Neutrophil (primary cell): ENCODE data around the gene MISP.
"Not testable (repeated sequence)": the region's sequence is repeated elsewhere in the genome, so short reads cannot be mapped to it uniquely, and the experiment has no call there.

Source experiments
- H3K27ac ChIP-seq: fragments of 200-600 bp; sonication (generic); 2 replicates; pipeline ENCODE4 v1.5.1; 2016; ENCODE audit warnings: mild to moderate bottlenecking, moderate library complexity
- H3K27me3 ChIP-seq: fragments of 200-600 bp; sonication (generic); 2 replicates; pipeline ENCODE4 v1.6.0; 2016; ENCODE audit warnings: mild to moderate bottlenecking
- H3K36me3 ChIP-seq: fragments of 200-600 bp; sonication (generic); 2 replicates; pipeline ENCODE4 v1.5.1; 2017
- H3K4me1 ChIP-seq, 2 experiments: fragments of 200-600 bp in 1 of 2; sonication (generic) in 1 of 2; 1 replicate in 1 of 2; 2 replicates in 1 of 2; pipeline versions ENCODE4 v1.5.1 to v1.6.1; 2013 to 2016; ENCODE audit warnings: low read depth in 1 of 2, low read length in 1 of 2, mild to moderate bottlenecking in 1 of 2, moderate library complexity in 1 of 2; ENCODE audit not compliant: control insufficient read depth in 1 of 2, insufficient read depth in 1 of 2
- H3K4me3 ChIP-seq, 2 experiments: fragments of 200-600 bp in 1 of 2; sonication (generic) in 1 of 2; 1 replicate in 1 of 2; 2 replicates in 1 of 2; pipeline ENCODE4 v1.5.1; 2013 to 2016; ENCODE audit warnings: low read depth in 1 of 2, low read length in 1 of 2, mild to moderate bottlenecking in 1 of 2, moderate library complexity in 1 of 2
- H3K9me3 ChIP-seq: fragments of 200-600 bp; sonication (generic); 2 replicates; pipeline ENCODE4 v1.5.1; 2016
- TF ChIP-seq, protein P1 (sequence below): fragments of 200-600 bp; sonication (generic); IDR thresholded peaks from 2 replicates; pipeline ENCODE4 v1.5.1; 2016; ENCODE audit warnings: antibody characterized with exemption

The MISP gene

DNA sequence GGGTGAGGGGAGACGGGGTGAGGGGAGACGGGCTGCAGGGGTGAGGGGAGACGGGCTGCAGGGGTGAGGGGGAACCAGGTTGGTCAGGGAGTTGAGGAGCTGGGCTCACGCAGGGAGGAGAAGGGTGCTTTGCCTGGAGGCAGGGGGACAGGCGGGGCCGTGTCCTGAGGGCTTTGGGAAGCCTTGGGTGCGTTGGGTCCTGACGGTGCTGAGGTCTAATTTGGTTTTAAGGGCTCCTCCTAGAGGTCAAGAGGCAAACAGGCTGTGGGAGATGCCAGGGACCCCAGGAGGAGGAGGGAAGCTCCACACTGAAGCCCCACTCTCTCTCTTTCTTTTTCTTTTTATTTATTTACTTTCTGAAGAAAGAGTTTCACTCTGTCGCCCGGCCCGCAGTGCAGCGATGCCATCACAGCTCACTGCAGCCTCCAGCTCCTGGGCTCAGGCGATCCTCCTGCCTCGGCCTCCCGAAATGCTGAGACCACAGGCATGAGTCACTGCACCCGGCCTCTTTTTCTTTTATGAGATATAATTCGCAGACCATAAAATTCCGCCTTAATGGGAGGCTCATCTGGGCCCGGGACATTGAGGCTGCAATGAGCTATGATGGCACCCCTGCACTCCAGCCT lies 9.3 kb upstream of the MISP start:
- Histone ChIP-seq H3K36me3 (no peaks in the 10 kb centered on the region), H3K27ac (no peak overlapping the region), H3K9me3 (no peaks in the 10 kb centered on the region), H3K4me1 (no peaks in the 10 kb centered on the region), H3K27me3 (no peaks in the 10 kb centered on the region), H3K4me3 (no peak overlapping the region)
- TF ChIP-seq, protein P1, sequence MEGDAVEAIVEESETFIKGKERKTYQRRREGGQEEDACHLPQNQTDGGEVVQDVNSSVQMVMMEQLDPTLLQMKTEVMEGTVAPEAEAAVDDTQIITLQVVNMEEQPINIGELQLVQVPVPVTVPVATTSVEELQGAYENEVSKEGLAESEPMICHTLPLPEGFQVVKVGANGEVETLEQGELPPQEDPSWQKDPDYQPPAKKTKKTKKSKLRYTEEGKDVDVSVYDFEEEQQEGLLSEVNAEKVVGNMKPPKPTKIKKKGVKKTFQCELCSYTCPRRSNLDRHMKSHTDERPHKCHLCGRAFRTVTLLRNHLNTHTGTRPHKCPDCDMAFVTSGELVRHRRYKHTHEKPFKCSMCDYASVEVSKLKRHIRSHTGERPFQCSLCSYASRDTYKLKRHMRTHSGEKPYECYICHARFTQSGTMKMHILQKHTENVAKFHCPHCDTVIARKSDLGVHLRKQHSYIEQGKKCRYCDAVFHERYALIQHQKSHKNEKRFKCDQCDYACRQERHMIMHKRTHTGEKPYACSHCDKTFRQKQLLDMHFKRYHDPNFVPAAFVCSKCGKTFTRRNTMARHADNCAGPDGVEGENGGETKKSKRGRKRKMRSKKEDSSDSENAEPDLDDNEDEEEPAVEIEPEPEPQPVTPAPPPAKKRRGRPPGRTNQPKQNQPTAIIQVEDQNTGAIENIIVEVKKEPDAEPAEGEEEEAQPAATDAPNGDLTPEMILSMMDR: no peak

DNA sequence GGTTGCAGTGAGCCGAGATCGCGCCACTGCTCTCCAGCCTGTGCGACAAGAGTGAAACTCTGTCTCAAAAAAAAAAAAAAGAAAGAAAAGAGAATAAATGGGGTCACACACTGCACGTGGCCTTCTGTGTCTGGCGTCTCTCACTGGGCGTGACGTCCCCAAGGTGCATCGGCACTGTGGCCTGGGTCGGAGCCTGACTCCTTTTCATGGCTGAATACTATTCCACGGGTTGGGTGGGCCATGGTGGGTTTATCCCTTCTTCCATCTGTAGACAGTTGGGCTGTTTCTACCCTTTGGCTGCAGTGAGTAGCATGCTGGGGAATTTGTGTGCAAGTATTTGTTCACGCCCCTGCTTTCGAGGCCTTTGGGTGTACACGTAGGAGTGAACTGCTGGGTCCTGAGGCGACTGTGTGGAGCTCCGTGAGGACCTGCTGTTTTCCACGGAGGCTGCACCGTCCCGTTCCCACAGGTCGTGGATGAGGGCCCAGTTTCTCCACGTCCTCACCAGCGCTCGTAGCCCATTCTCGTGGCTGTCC lies 8.3 kb upstream of the MISP start:
- H3K4me3 ChIP-seq: no peak overlapping the region
- no peaks in the 10 kb centered on the region for H3K4me1 ChIP-seq
- H3K9me3 ChIP-seq: peaks cover 4% of the 10 kb centered on the region
- TF ChIP-seq, protein P1: no peak
- no peaks in the 10 kb centered on the region for H3K36me3 ChIP-seq
- no peaks in the 10 kb centered on the region for H3K27me3 ChIP-seq
- no peak overlapping the region for H3K27ac ChIP-seq

DNA sequence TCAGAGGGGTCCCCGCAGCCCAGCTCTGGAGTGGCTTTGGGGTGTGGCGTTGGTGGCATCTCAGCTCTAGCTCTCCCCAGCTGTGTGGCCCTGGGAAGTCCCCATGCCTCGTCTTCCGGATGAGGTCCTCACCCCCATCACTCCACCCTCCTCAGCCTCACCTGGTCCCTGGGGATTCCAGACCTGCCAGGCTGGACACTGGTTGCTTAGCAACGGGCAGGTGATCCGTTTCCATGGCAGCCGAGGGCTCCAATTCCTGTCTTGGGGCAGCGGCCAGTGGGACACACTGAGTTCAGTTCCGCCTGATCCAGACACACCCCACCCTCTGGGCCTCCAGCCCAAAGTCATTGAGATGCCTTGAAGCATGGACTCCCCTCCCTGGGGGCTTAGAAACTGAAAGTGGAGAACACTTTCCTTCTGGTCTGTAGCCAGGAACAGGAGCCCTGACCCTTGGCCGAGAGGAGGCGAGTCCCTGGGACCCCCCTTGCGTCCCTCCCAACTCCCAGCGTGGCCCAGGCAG lies 7.7 kb upstream of the MISP start:
- Histone ChIP-seq H3K4me3 (no peak overlapping the region), H3K27me3 (no peaks in the 10 kb centered on the region), H3K27ac (no peak overlapping the region), H3K36me3 (no peaks in the 10 kb centered on the region), H3K9me3 (peaks cover 4% of the 10 kb centered on the region), H3K4me1 (no peaks in the 10 kb centered on the region)
- TF ChIP-seq, protein P1: no peak

DNA sequence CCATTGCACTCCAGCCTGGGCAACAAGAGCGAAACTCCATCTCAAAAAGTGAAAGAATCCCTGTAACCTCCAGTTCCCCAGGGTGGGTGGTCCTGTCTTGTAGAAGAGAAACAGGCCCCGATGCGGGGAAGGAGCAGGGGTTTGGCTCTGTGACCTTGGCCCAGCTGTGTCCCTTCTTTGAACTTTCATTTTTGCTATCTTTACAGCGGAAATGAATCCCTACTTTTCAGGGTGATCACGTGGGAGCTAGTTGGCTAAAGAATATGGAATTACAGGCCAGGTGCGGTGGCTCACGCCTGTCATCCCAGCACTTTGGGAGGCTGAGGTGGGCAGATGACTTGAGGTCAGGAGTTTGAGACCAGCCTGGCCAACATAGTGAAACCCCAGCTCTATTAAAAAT lies 5.8 kb upstream of the MISP start:
- H3K27ac ChIP-seq, H3K4me3 ChIP-seq, H3K36me3 ChIP-seq, H3K9me3 ChIP-seq, H3K27me3 ChIP-seq, H3K4me1 ChIP-seq: not testable (repeated sequence)

DNA sequence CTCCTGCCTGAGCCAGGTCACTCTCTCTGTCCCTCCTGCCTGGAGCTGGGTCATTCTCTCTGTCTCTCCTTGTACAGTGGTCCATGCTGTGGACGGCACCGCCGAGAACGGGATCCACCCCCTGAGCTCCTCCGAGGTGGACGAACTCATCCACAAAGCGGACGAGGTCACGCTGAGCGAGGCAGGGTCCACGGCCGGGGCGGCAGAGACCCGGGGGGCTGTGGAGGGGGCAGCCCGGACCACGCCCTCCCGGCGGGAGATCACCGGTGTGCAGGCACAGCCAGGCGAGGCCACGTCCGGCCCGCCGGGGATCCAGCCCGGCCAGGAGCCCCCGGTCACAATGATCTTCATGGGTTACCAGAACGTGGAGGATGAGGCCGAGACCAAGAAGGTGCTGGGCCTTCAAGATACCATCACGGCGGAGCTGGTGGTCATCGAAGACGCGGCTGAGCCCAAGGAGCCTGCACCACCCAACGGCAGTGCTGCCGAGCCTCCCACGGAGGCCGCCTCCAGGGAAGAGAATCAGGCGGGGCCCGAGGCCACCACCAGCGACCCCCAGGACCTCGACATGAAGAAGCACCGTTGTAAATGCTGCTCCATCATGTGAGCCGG lies 4.6 kb upstream of the MISP start:
- H3K9me3 ChIP-seq: peaks cover 4% of the 10 kb centered on the region
- no peaks in the 10 kb centered on the region for H3K36me3 ChIP-seq
- peaks cover 7% of the 10 kb centered on the region for H3K27me3 ChIP-seq
- no peaks in the 10 kb centered on the region for H3K4me1 ChIP-seq
- no peak overlapping the region for H3K4me3 ChIP-seq
- no peak overlapping the region for H3K27ac ChIP-seq
- TF ChIP-seq, protein P1: no peak

DNA sequence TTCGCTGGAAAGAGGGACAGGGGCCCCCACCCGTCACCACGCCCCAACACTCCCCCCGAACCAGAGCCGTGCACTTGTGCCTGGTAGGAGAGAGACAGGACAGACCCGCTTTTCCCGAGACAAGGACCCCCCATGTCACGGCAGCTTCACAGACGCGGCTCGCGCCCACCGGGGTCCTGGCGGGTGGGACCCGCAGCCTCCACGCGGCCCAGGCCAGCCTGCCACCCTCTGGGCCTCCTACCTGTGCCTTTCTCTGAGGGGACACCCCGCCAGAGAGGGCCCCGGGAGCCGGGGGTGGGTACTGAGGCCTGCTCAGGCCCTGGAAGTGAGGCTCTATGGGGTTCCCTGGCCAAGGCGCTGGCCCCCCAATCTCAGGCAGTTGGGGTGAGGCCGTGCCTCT lies 4.0 kb upstream of the MISP start:
- Histone ChIP-seq H3K27ac (no peak overlapping the region), H3K9me3 (peaks cover 4% of the 10 kb centered on the region), H3K27me3 (peaks cover 12% of the 10 kb centered on the region), H3K4me1 (no peaks in the 10 kb centered on the region), H3K4me3 (no peak overlapping the region), H3K36me3 (no peaks in the 10 kb centered on the region)
- TF ChIP-seq, protein P1: no peak
